GM18511 (cell line): ENCODE measurements around the gene EIF3D.

ENCODE experiments used
- ATAC-seq: cut with Tn5 transposase; IDR thresholded peaks from one replicate; pipeline ENCODE4 v1.9.1; 2021; ENCODE audit warnings: mild to moderate bottlenecking, moderate library complexity; ENCODE audit not compliant: unreplicated experiment

Gene EIF3D

GRCh38 chr22:36467946-36468345 is 61.0 kb downstream of the EIF3D start:
- ATAC-seq = no peak

DNA sequence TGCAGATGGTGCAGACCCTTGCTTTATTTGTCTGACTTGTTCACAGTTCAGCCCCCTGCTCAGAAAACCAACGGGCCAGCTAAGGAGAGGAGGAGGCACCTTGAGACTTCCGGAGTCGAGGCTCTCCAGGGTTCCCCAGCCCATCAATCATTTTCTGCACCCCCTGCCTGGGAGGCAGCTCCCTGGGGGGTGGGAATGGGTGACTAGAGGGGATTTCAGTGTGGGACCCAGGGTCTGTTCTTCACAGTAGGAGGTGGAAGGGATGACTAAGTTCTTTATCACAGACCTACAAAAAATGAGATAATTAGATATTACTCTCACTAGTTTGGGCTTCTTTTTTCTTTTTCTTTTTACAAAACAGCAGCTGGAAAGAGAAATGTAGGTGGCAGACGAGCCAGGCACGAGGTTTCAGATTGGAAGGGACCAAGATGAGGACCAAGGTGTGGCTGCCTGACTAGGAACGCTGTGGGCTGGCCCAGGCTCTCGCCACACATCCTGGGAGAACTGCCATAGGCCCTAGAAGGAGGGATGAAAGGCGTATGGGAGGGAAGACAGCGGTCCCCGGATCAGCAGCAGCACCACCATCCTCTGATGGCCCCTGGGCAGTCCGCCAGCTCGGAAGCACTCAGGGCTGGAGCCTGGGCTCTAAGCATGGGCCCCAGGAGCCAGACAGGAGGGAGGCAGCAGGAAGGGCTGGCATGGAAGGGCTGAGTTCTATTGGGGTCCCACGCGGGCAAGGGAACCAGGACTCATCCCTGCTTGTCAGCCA is 61.7 kb downstream of the EIF3D start:
- ATAC-seq = no peak

DNA sequence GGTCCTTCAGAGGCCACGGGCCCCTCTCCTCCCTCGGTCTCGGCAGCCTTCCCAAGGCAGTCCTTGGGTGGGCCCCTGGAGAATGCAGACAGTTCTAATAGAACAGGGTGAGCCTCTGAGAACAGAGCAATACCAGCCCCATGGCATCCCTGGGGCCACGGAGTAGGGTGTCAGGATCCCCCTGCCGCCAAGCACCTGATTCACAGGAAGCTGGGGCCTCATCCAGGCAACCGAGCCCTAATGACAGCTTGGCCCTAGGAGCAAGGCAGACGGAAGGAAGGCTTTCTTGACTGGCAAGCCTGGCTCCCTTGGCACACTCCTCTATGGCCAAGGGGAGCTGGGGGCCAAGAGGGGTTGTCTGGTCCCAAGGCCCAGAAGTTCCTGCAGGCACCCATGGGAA is 62.7 kb downstream of the EIF3D start:
- no peak for ATAC-seq

DNA sequence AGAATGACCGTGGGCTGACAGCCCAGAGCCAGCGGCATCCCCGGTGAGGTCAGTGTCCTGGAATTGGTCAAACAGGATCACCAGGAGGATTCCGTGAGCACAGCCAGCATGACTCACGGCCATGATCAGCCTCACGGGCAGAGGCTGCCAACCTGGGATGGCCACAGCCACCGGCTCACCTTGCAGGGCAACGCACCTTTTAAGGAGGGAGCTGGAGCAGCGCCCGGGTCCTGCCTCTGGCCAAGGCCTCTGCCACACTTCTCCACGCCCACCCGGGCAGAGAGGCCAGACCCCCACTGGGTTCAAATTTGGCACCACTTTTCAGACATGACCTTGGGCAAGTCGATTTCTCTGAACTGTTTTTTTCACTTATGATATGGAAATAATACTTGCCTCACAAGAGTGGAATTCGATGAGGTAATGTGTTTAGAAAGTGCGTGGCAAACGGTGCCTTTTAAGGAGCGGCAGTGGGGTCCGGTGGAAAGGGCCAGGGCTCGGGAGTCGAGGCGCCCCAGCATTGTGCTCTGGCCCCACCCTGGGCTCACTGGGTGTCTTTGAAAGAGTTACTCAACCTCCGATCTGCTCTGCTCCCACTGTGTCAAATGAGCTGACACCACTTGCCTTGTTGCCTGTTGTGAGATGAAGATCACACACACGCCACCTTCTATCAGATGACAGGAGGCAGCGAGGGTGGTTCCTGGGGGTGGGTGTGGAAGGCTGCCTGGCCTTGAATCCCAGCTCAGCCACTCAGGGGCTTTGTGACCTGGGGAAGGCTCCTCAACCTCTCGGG is 63.5 kb downstream of the EIF3D start:
- no peak for ATAC-seq

- ATAC-seq = no peak
Measured at GRCh38 chr22:36464715-36465231, 64.2 kb downstream of the EIF3D start.

DNA sequence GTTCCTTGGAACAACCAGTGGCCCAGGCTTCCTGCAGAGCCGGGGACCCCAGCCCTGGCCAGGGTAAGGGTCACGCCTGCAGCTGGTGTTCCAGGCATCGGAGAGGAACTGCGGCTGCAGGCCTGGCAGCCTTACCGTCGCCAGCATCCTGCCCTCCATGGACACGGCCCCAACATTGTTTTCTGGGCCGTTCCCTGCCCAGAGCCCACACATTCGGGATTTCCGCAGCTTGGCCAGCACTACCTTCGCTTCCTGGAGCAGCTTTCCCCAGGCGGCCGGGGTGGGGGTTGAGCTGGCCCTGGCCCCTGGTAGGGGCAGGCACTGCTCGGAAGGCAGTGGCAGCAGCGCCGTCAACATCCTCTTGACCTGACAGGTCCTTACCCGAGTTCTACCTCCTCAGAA is 65.2 kb downstream of the EIF3D start:
- ATAC-seq = no peak

DNA sequence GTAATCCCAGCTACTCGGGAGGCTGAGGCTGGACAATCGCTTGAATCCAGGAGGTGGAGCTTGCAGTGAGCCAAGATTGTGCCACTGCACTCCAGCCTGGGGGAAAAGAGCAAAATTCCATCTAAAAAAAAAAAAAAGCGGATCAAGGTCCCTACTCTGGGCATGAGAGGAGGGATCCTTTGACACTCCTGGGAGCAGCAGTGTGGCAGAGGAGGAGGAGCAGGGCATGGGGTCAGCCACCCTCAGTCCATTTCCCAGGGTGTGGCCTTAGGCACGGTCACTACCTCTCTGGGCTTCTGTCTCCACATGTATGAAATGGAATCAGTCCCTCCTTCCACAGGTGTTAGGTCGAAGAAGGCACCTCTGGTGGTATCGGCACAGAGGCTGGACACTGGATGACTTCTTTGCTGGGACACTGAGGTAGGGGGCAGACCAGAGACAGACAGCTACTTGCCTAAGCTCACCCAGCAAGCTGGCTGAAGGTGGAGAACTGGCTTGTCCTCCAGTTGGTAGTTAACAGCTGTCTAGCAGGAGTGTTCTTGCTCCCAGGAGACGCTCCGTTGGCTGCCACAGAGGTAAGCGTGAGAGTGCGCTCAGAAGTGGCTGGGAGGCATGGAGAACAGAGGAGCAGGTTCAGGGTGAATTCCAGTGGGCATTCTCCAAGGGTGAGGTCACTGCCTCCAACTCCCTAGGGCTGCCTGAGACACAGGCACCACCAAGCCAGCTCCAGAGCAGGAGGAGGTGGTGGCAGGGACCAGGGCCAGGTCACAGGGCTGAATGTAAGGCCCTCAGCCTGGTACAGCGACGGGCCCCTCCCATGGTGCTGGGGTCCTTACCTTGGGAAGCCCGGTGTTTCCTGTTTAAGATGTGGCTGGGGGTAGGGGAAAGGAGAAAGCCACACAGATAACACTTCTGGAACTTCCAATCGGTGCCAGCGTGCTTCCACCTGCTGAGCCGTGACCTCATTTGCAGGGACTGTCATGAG is 67.0 kb downstream of the EIF3D start:
- ATAC-seq = no peak
